HCT116 (cell line): ENCODE measurements around the gene SEC61A1. TPM values are rescaled to one million over a fixed set of nuclear protein-coding genes. Genes with fewer than 3 reads are reported as not detected.

Experiments used
- ATAC-seq: fragments of 200-7000 bp; cut with Tn5 transposase; 2 replicates; pipeline ENCODE4 v1.9.1; 2020; ENCODE audit warnings: mild to moderate bottlenecking, moderate library complexity
- BruUV-seq: library from RNA; stranded (reverse); fragments of 400-500 nt; replicated peaks from 2 replicates; lab custom pipeline; 2021; lab: Mats Ljungman, UMichigan
- CTCF ChIA-PET: fragments of 300-600 bp; sonication (Branson Sonifier 250); formaldehyde crosslinking; loops from one replicate; lab custom pipeline; 2021; ENCODE audit warnings: antibody characterized with exemption; lab: Charles Lee
- POLR2A ChIA-PET: fragments of 300-600, 350-600 bp; sonication (Branson Sonifier 250); formaldehyde crosslinking; loops from one replicate; lab custom pipeline; 2021; ENCODE audit warnings: antibody characterized with exemption; lab: Charles Lee
- RAD21 ChIA-PET, 2 experiments: fragments of 300-600 bp; sonication (Branson Sonifier 250); formaldehyde crosslinking; loops; one replicate each; lab custom pipeline; 2023; ENCODE audit warnings: low total read pairs in 2 of 2; ENCODE audit not compliant: uncharacterized antibody in 2 of 2, unreplicated experiment in 2 of 2, low non-redundant PET in 1 of 2; lab: Charles Lee
- DNase-seq: peaks from one replicate; pipeline ENCODE4 v3.0.0-alpha.2; 2010; ENCODE audit warnings: low read depth, low spot score
- H2AFZ ChIP-seq: fragments of 200-600 bp; shearing (Covaris generic), sonication (generic); 2 replicates; pipeline ENCODE4 v1.6.1; 2017; ENCODE audit warnings: low read depth, mixed run types, mixed read lengths, antibody characterized with exemption, low read length; ENCODE audit not compliant: poor library complexity, severe bottlenecking
- H3K27ac ChIP-seq: 2 replicates; pipeline ENCODE4 v1.5.1; 2012; ENCODE audit warnings: low read depth, low read length
- H3K27me3 ChIP-seq: fragments of 200-600 bp; sonication (generic); 2 replicates; pipeline ENCODE4 v1.6.1; 2016; ENCODE audit warnings: mixed run types, low read length, mixed read lengths; ENCODE audit not compliant: insufficient read depth
- H3K36me3 ChIP-seq, 2 experiments: fragments of 200-500 bp in 1 of 2; fragments of 200-600 bp in 1 of 2; sonication (Bioruptor generic) in 1 of 2; sonication (generic) in 1 of 2; 2 replicates each; pipeline versions ENCODE4 v1.5.1 to v1.6.1; 2014 to 2016; ENCODE audit warnings: low read length in 2 of 2, inconsistent platforms in 1 of 2, mixed read lengths in 1 of 2, mixed run types in 1 of 2; ENCODE audit not compliant: insufficient read depth in 2 of 2, control insufficient read depth in 1 of 2
- H3K4me1 ChIP-seq, 2 experiments: fragments of 200-600 bp in 1 of 2; sonication (generic) in 1 of 2; 2 replicates each; pipeline versions ENCODE4 v1.5.1 to v1.6.1; 2012 to 2017; ENCODE audit warnings: low read length in 2 of 2, inconsistent platforms in 1 of 2, mild to moderate bottlenecking in 1 of 2, mixed read lengths in 1 of 2, mixed run types in 1 of 2, moderate library complexity in 1 of 2; ENCODE audit not compliant: insufficient read depth in 2 of 2, control insufficient read depth in 1 of 2
- H3K4me2 ChIP-seq: fragments of 200-600 bp; sonication (generic); 2 replicates; pipeline ENCODE4 v1.6.1; 2017; ENCODE audit warnings: mixed run types, low read length, mixed read lengths
- H3K4me3 ChIP-seq, 2 experiments: fragments of 200-600 bp in 1 of 2; sonication (generic) in 1 of 2; replicated peaks in 1 of 2; 2 replicates each; pipeline ENCODE4 v1.5.1; 2011 to 2016; ENCODE audit warnings: low read length in 2 of 2, control low read depth in 1 of 2, low read depth in 1 of 2, mild to moderate bottlenecking in 1 of 2, mixed read lengths in 1 of 2, mixed run types in 1 of 2
- H3K79me2 ChIP-seq: fragments of 200-600 bp; sonication (generic); 2 replicates; pipeline ENCODE4 v1.6.1; 2017; ENCODE audit warnings: mild to moderate bottlenecking, mixed run types, low read length, moderate library complexity, mixed read lengths; ENCODE audit not compliant: insufficient read depth
- H3K9ac ChIP-seq: fragments of 200-600 bp; sonication (generic); 2 replicates; pipeline ENCODE4 v1.6.1; 2016; ENCODE audit warnings: low read length, mixed read lengths
- H3K9me2 ChIP-seq: fragments of 200-600 bp; sonication (generic), shearing (Covaris generic); 2 replicates; pipeline ENCODE4 v1.6.1; 2017; ENCODE audit warnings: mixed run types, mild to moderate bottlenecking, moderate library complexity; ENCODE audit not compliant: insufficient read depth
- H3K9me3 ChIP-seq, 2 experiments: fragments of 200-500 bp in 1 of 2; fragments of 200-600 bp in 1 of 2; sonication (Bioruptor generic) in 1 of 2; sonication (generic) in 1 of 2; 2 replicates each; pipeline ENCODE4 v1.6.1; 2014 to 2017; ENCODE audit warnings: low read length in 2 of 2, mixed read lengths in 2 of 2, inconsistent platforms in 1 of 2, low read depth in 1 of 2, mild to moderate bottlenecking in 1 of 2, mixed run types in 1 of 2, moderate library complexity in 1 of 2; ENCODE audit not compliant: control insufficient read depth in 1 of 2, insufficient read depth in 1 of 2
- H4K20me1 ChIP-seq: fragments of 200-600 bp; sonication (generic), shearing (Covaris generic); 2 replicates; pipeline ENCODE4 v1.6.1; 2017; ENCODE audit warnings: mixed run types, mild to moderate bottlenecking, moderate library complexity; ENCODE audit not compliant: insufficient read depth
- ATF3 ChIP-seq: IDR thresholded peaks from 2 replicates; pipeline ENCODE4 v1.6.1; 2012
- CEBPB ChIP-seq: IDR thresholded peaks from 2 replicates; pipeline ENCODE4 v1.6.1; 2012; ENCODE audit warnings: low read depth
- EGR1 ChIP-seq: IDR thresholded peaks from 2 replicates; pipeline ENCODE4 v1.6.1; 2012; ENCODE audit warnings: low read depth
- ELF1 ChIP-seq: IDR thresholded peaks from 2 replicates; pipeline ENCODE4 v1.6.1; 2012; ENCODE audit warnings: low read depth, borderline replicate concordance
- EZH2 ChIP-seq: fragments of 200-600 bp; sonication (generic); IDR thresholded peaks from 2 replicates; pipeline ENCODE4 v1.6.1; 2017; ENCODE audit warnings: antibody characterized with exemption, mixed run types
- FOSL1 ChIP-seq: IDR thresholded peaks from 2 replicates; pipeline ENCODE4 v1.6.1; 2012; ENCODE audit warnings: low read depth
- JUND ChIP-seq: IDR thresholded peaks from 2 replicates; pipeline ENCODE4 v1.6.1; 2012
- MAX ChIP-seq: IDR thresholded peaks from 2 replicates; pipeline ENCODE4 v1.6.1; 2012
- POLR2A ChIP-seq: IDR thresholded peaks from 2 replicates; pipeline ENCODE4 v1.7.0; 2011; ENCODE audit warnings: borderline replicate concordance; ENCODE audit not compliant: insufficient read depth, insufficient read length; ENCODE audit errors: extremely low read depth
- POLR2AphosphoS5 ChIP-seq: IDR thresholded peaks from 2 replicates; pipeline ENCODE4 v1.6.1; 2011; ENCODE audit warnings: mild to moderate bottlenecking, low read depth, low read length, moderate library complexity
- RAD21 ChIP-seq: IDR thresholded peaks from 2 replicates; pipeline ENCODE4 v1.6.1; 2012; ENCODE audit warnings: low read depth, mild to moderate bottlenecking
- SIN3A ChIP-seq: IDR thresholded peaks from 2 replicates; pipeline ENCODE4 v1.6.1; 2012; ENCODE audit warnings: low read depth
- SP1 ChIP-seq: IDR thresholded peaks from 2 replicates; pipeline ENCODE4 v1.6.1; 2012; ENCODE audit warnings: low read depth
- TCF7L2 ChIP-seq: IDR thresholded peaks from 2 replicates; pipeline ENCODE4 v1.7.0; 2011; ENCODE audit warnings: borderline replicate concordance, inconsistent platforms; ENCODE audit not compliant: insufficient read depth, insufficient read length; ENCODE audit errors: extremely low read depth
- YY1 ChIP-seq: IDR thresholded peaks from 2 replicates; pipeline ENCODE4 v1.6.1; 2011; ENCODE audit warnings: low read length, low read depth, moderate library complexity, mild to moderate bottlenecking; ENCODE audit not compliant: insufficient replicate concordance; ENCODE audit errors: extremely low read depth
- ZFX ChIP-seq: fragments of 450-650 bp; IDR thresholded peaks from 2 replicates; pipeline ENCODE4 v1.6.1; 2017
- intact Hi-C: fragments of 100-400 bp; cut with micrococcal nuclease; formaldehyde crosslinking; loops from 2 replicates; pipeline ENCODE4 v1.10.0; 2022
- total RNA-seq: library from RNA; stranded (reverse); gene quantifications from one replicate; pipeline ENCODE4 v1.2.1, GENCODE V29; 2021; ENCODE audit not compliant: unreplicated experiment
- TF ChIP-seq, protein P1 (sequence below): IDR thresholded peaks from 2 replicates; pipeline ENCODE4 v1.6.1; 2011; ENCODE audit warnings: mild to moderate bottlenecking, low read length, moderate library complexity; ENCODE audit not compliant: insufficient replicate concordance; ENCODE audit errors: extremely low read depth

The SEC61A1 gene
- total RNA-seq, 1 experiment from 2014 or later: 176 TPM

- no peak overlapping the region for H2AFZ ChIP-seq
- peaks cover 16 to 56% of the 10 kb centered on the region in 2 experiments for H3K36me3 ChIP-seq
- H3K9ac ChIP-seq: no peak overlapping the region
- H3K4me1 ChIP-seq: peaks cover 9 to 27% of the 10 kb centered on the region in 2 experiments
- intact Hi-C loops: no loop called here
- ATAC-seq (no peak), DNase-seq (no peak)
- no peaks in the 10 kb centered on the region for H4K20me1 ChIP-seq
- no peaks in the 10 kb centered on the region for H3K27me3 ChIP-seq
- no peaks in the 10 kb centered on the region for H3K9me2 ChIP-seq
- no peak overlapping the region for H3K4me3 ChIP-seq
- BruUV-seq: no TSS peak
- peaks cover 35% of the 10 kb centered on the region for H3K79me2 ChIP-seq
- no peak overlapping the region for H3K4me2 ChIP-seq
- H3K27ac ChIP-seq: no peak overlapping the region; the same call in 1 of the 2 replicates
- no peaks in the 10 kb centered on the region for H3K9me3 ChIP-seq
- CTCF ChIA-PET: interaction anchor here (1.6 kb wide), 3 partner anchors 11 to 57 kb away, joined by 4 to 9 read pairs (median 6); no protein-coding TSS in a partner anchor
- RAD21 ChIA-PET: no interaction called here
- no peak for TF ChIP-seq EZH2
- no peak for TF ChIP-seq JUND
- TF ChIP-seq SIN3A: no peak
- no peak for TF ChIP-seq EGR1
- no peak for TF ChIP-seq ZFX
- no peak for TF ChIP-seq POLR2AphosphoS5
- no peak for TF ChIP-seq CEBPB
- no peak for TF ChIP-seq ATF3
- no peak for TF ChIP-seq TCF7L2
- TF ChIP-seq ELF1: no peak
- no peak for TF ChIP-seq SP1
- TF ChIP-seq FOSL1: no peak
- TF ChIP-seq, protein P1, sequence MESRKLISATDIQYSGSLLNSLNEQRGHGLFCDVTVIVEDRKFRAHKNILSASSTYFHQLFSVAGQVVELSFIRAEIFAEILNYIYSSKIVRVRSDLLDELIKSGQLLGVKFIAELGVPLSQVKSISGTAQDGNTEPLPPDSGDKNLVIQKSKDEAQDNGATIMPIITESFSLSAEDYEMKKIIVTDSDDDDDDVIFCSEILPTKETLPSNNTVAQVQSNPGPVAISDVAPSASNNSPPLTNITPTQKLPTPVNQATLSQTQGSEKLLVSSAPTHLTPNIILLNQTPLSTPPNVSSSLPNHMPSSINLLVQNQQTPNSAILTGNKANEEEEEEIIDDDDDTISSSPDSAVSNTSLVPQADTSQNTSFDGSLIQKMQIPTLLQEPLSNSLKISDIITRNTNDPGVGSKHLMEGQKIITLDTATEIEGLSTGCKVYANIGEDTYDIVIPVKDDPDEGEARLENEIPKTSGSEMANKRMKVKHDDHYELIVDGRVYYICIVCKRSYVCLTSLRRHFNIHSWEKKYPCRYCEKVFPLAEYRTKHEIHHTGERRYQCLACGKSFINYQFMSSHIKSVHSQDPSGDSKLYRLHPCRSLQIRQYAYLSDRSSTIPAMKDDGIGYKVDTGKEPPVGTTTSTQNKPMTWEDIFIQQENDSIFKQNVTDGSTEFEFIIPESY: no peak
- no peak for TF ChIP-seq POLR2A
- TF ChIP-seq YY1: no peak
- no peak for TF ChIP-seq RAD21
- TF ChIP-seq MAX: no peak
- POLR2A ChIA-PET: no interaction called here
These were observed 24.4 kb downstream of the SEC61A1 start for GRCh38 chr3:128076483-128077201.
